GM23248 (cell line): ENCODE results near the gene CA4. TPM values are rescaled to one million over a fixed set of nuclear protein-coding genes. Genes with fewer than 3 reads are reported as not detected.
"Not testable (repeated sequence)": the region's sequence is repeated elsewhere in the genome, so short reads cannot be mapped to it uniquely, and the experiment has no call there.

Experiments
- DNase-seq: peaks from one replicate; pipeline ENCODE4 v3.0.0-alpha.2; 2015
- H2AFZ ChIP-seq: fragments of 200-600 bp; sonication (generic); 2 replicates; pipeline ENCODE4 v1.6.1; 2016; ENCODE audit warnings: antibody characterized with exemption
- H3F3A ChIP-seq: fragments of 200-600 bp; sonication (generic); 2 replicates; pipeline ENCODE4 v1.6.1; 2016; ENCODE audit warnings: mild to moderate bottlenecking, antibody characterized with exemption, mixed run types; ENCODE audit not compliant: insufficient read depth
- H3K27ac ChIP-seq: fragments of 200-600 bp; sonication (generic); 2 replicates; pipeline ENCODE4 v1.5.1; 2016; ENCODE audit warnings: mild to moderate bottlenecking
- H3K27me3 ChIP-seq: fragments of 200-600 bp; sonication (generic); replicated peaks from 2 replicates; pipeline ENCODE4 v1.6.1; 2016; ENCODE audit warnings: mild to moderate bottlenecking; ENCODE audit not compliant: insufficient read depth
- H3K36me3 ChIP-seq: fragments of 200-600 bp; sonication (generic); 2 replicates; pipeline ENCODE4 v1.6.1; 2016; ENCODE audit warnings: low read depth, mild to moderate bottlenecking
- H3K4me1 ChIP-seq: fragments of 200-600 bp; sonication (generic); 2 replicates; pipeline ENCODE4 v1.6.1; 2016; ENCODE audit warnings: mild to moderate bottlenecking; ENCODE audit not compliant: insufficient read depth
- H3K4me2 ChIP-seq: fragments of 200-600 bp; sonication (generic); one replicate; pipeline ENCODE4 v1.6.1; 2016; ENCODE audit warnings: mild to moderate bottlenecking; ENCODE audit not compliant: unreplicated experiment
- H3K4me3 ChIP-seq: fragments of 200-600 bp; sonication (generic); 2 replicates; pipeline ENCODE4 v1.5.1; 2016; ENCODE audit warnings: mild to moderate bottlenecking
- H3K79me2 ChIP-seq: fragments of 200-600 bp; sonication (generic); 2 replicates; pipeline ENCODE4 v1.6.1; 2016; ENCODE audit warnings: mild to moderate bottlenecking; ENCODE audit not compliant: insufficient read depth
- H3K9ac ChIP-seq: fragments of 200-600 bp; sonication (generic); 2 replicates; pipeline ENCODE4 v1.6.1; 2016; ENCODE audit warnings: mild to moderate bottlenecking
- H3K9me2 ChIP-seq: fragments of 200-600 bp; sonication (generic); 2 replicates; pipeline ENCODE4 v1.6.1; 2016; ENCODE audit warnings: mixed run types, mild to moderate bottlenecking, moderate library complexity; ENCODE audit not compliant: insufficient read depth
- H3K9me3 ChIP-seq: fragments of 200-600 bp; sonication (generic); one replicate; pipeline ENCODE4 v1.6.1; 2017; ENCODE audit warnings: low read depth
- H4K20me1 ChIP-seq: fragments of 200-600 bp; sonication (generic); 2 replicates; pipeline ENCODE4 v1.6.0; 2016; ENCODE audit not compliant: insufficient read depth
- EZH2 ChIP-seq: fragments of 200-600 bp; sonication (generic); IDR thresholded peaks from 2 replicates; pipeline ENCODE4 v1.6.1; 2018; ENCODE audit warnings: antibody characterized with exemption, mild to moderate bottlenecking; ENCODE audit not compliant: insufficient read depth, poor library complexity, severe bottlenecking
- EZH2phosphoT487 ChIP-seq: fragments of 200-600 bp; sonication (generic); IDR thresholded peaks from 2 replicates; pipeline ENCODE4 v1.6.1; 2018; ENCODE audit warnings: antibody characterized with exemption, moderate library complexity, mild to moderate bottlenecking, low read depth; ENCODE audit not compliant: insufficient read depth
- WGBS, 2 experiments: methylation state at CpG; one replicate each; pipeline ENCODE4 v1.1.6; 2015 to 2017; ENCODE audit warnings: low lambda C conversion rate in 2 of 2, low coverage in 1 of 2; ENCODE audit errors: missing lambda C conversion rate in 2 of 2; 5-methylcytosine and 5-hydroxymethylcytosine counted together
- in situ Hi-C: fragments of 300-500 bp; cut with MboI; formaldehyde crosslinking; loops from 2 replicates; pipeline ENCODE4 v1.15.0; 2020
- polyA plus RNA-seq: library from polyadenylated mRNA; unstranded; fragments of >200 nt; fragmentation: Nextera tagmentation; extraction: Ambion mirVana; gene quantifications from 2 replicates; pipeline ENCODE4 v1.2.1, GENCODE V29; 2016
- total RNA-seq: library from RNA; depleted of rRNA; stranded (reverse); fragments of >200 nt; shearing (Covaris generic); gene quantifications from 2 replicates; pipeline ENCODE4 v1.2.3, GENCODE V29; 2014; rRNA removed

Gene CA4
- total RNA-seq (not detected in 2 replicates), polyA plus RNA-seq (not detected in 2 replicates)

GRCh38 chr17:60149691-60150582 lies at the start of gene CA4:
Gene CA4, plus strand, starts transcription at chr17:60149973. Its CDS starts 62 bp downstream, at chr17:60150035.
- in situ Hi-C loops: no loop called here

GRCh38 chr17:60100577-60100976 lies 49.2 kb upstream of the CA4 start:
- H3K9me2 ChIP-seq, H3K9me3 ChIP-seq, H3K36me3 ChIP-seq, H3K27me3 ChIP-seq, H4K20me1 ChIP-seq, in situ Hi-C loops, DNase-seq: not testable (repeated sequence)
- Histone ChIP-seq H2AFZ (peak overlapping the region; percentile 86; the same call in 1 of the 2 replicates), H3F3A (peaks cover 33% of the 10 kb centered on the region), H3K4me3 (0 out of 2 replicates have a peak overlapping the region, but pooled peaks have one; percentile 7), H3K27ac (peak overlapping the region; percentile 90), H3K9ac (peak overlapping the region; percentile 77), H3K4me1 (peaks cover 46% of the 10 kb centered on the region), H3K79me2 (peaks cover 18% of the 10 kb centered on the region; the same call in 1 of the 2 replicates), H3K4me2 (peak overlapping the region; percentile 95)
- 0% methylated on average over 1 of the region's 2 CpGs; no CpG with 5 or more reads in 1 of the 2 experiments for WGBS, 2 experiments

More at GRCh38 chr17:60149691-60150582, at the start of gene CA4:
- Histone ChIP-seq H3K27me3 (peaks cover 38% of the 10 kb centered on the region), H4K20me1 (no peaks in the 10 kb centered on the region), H3K36me3 (no peaks in the 10 kb centered on the region), H2AFZ (no peak within 1 kb of the TSS), H3K4me1 (peaks cover 11% of the 10 kb centered on the region), H3F3A (peaks cover 3% of the 10 kb centered on the region; the same call in 1 of the 2 replicates), H3K9me2 (no peaks in the 10 kb centered on the region), H3K4me3 (no peak within 1 kb of the TSS), H3K9me3 (no peaks in the 10 kb centered on the region), H3K4me2 (no peak within 1 kb of the TSS), H3K9ac (no peak within 1 kb of the TSS), H3K79me2 (no peaks in the 10 kb centered on the region), H3K27ac (no peak within 1 kb of the TSS)
- peak; percentile 91 for TF ChIP-seq EZH2
- no peak for TF ChIP-seq EZH2phosphoT487
- no peak for DNase-seq
- WGBS, 2 experiments: 3 to 5% methylated on average over 37 to 74 of the region's 81 CpGs

- H3K27me3 ChIP-seq, H3K9me3 ChIP-seq, H4K20me1 ChIP-seq, H3K36me3 ChIP-seq, H3K9me2 ChIP-seq, in situ Hi-C loops: not testable (repeated sequence)
- DNase-seq: peak; percentile 39
- peak overlapping the region; percentile 90 for H3K27ac ChIP-seq
- peak overlapping the region; percentile 95 for H3K4me2 ChIP-seq
- H3K79me2 ChIP-seq: peaks cover 18% of the 10 kb centered on the region; the same call in 1 of the 2 replicates
- peak overlapping the region; percentile 77 for H3K9ac ChIP-seq
- H3K4me1 ChIP-seq: peaks cover 58% of the 10 kb centered on the region
- WGBS, 2 experiments: 19 to 21% methylated on average over 11 of the region's 11 CpGs
- peak overlapping the region; percentile 86 for H2AFZ ChIP-seq
- H3K4me3 ChIP-seq: peak overlapping the region; percentile 61
- peaks cover 40% of the 10 kb centered on the region for H3F3A ChIP-seq
Measured at GRCh38 chr17:60102015-60102631, 47.6 kb upstream of the CA4 start.

- in situ Hi-C loops: no loop called here
- H2AFZ ChIP-seq: peak overlapping the region; percentile 86
- peak overlapping the region; percentile 77 for H3K9ac ChIP-seq
- peak overlapping the region; percentile 95 for H3K4me2 ChIP-seq
- WGBS, 2 experiments: 6 to 9% methylated on average over 20 of the region's 20 CpGs
- H3K9me3 ChIP-seq: no peaks in the 10 kb centered on the region
- H3K79me2 ChIP-seq: peaks cover 15% of the 10 kb centered on the region; the same call in 1 of the 2 replicates
- H3K4me1 ChIP-seq: peaks cover 59% of the 10 kb centered on the region
- peak overlapping the region; percentile 90 for H3K27ac ChIP-seq
- TF ChIP-seq EZH2: no peak
- TF ChIP-seq EZH2phosphoT487: no peak
- DNase-seq: peak; percentile 78
- no peaks in the 10 kb centered on the region; the same call in 1 of the 2 replicates for H3K9me2 ChIP-seq
- no peaks in the 10 kb centered on the region for H3K27me3 ChIP-seq
- H3K36me3 ChIP-seq: no peaks in the 10 kb centered on the region
- H3F3A ChIP-seq: peaks cover 43% of the 10 kb centered on the region
- peak overlapping the region; percentile 61 for H3K4me3 ChIP-seq
- H4K20me1 ChIP-seq: no peaks in the 10 kb centered on the region
Measured at GRCh38 chr17:60102632-60103096, 47.1 kb upstream of the CA4 start.
